Lung (tissue), 16 donors: ENCODE measurements around the gene RGS19. TPM values are rescaled to one million over a fixed set of nuclear protein-coding genes. Genes with fewer than 3 reads are reported as not detected.
"Not testable (repeated sequence)": the region's sequence is repeated elsewhere in the genome, so short reads cannot be mapped to it uniquely, and the experiment has no call there.

ENCODE experiments used
- ATAC-seq: fragments of 200-7000 bp; cut with Tn5 transposase; one replicate; pipeline ENCODE4 v1.9.1; 2020; ENCODE audit warnings: moderate number of reproducible peaks; ENCODE audit not compliant: insufficient read depth, low FRiP score
- DNase-seq, 3 donors: peaks; one replicate each; pipeline ENCODE4 v3.0.0-alpha.2; 2013 to 2017
- H3K27ac ChIP-seq, 2 donors: one replicate each; pipeline ENCODE4 v1.5.1; 2013; ENCODE audit warnings: mild to moderate bottlenecking in 2 of 2, moderate library complexity in 2 of 2, control low read depth in 1 of 2, inconsistent platforms in 1 of 2, low read depth in 1 of 2, low read length in 1 of 2
- H3K27me3 ChIP-seq, 3 donors: one replicate each; pipeline ENCODE4 v1.5.1; 2013; ENCODE audit warnings: low read length in 2 of 3; ENCODE audit not compliant: control insufficient read depth in 3 of 3, insufficient read depth in 3 of 3
- H3K36me3 ChIP-seq, 4 donors: one replicate each; pipeline ENCODE4 v1.5.1; 2013; ENCODE audit warnings: low read length in 4 of 4, mild to moderate bottlenecking in 1 of 4, moderate library complexity in 1 of 4; ENCODE audit not compliant: control insufficient read depth in 4 of 4, insufficient read depth in 4 of 4
- H3K4me1 ChIP-seq, 5 donors: one replicate each; pipeline ENCODE4 v1.5.1; 2013; ENCODE audit warnings: low read length in 5 of 5, mild to moderate bottlenecking in 2 of 5, moderate library complexity in 1 of 5; ENCODE audit not compliant: control insufficient read depth in 5 of 5, insufficient read depth in 5 of 5
- H3K4me3 ChIP-seq: one replicate; pipeline ENCODE4 v1.5.1; 2013; ENCODE audit warnings: mild to moderate bottlenecking, control low read depth, moderate library complexity
- H3K9ac ChIP-seq, 2 donors: one replicate each; pipeline ENCODE4 v1.5.1; 2013; ENCODE audit warnings: low read length in 2 of 2, control low read depth in 1 of 2; ENCODE audit not compliant: insufficient read depth in 1 of 2
- H3K9me3 ChIP-seq, 4 donors: one replicate each; pipeline ENCODE4 v1.5.1; 2013; ENCODE audit warnings: low read length in 3 of 4, mild to moderate bottlenecking in 1 of 4, moderate library complexity in 1 of 4; ENCODE audit not compliant: control insufficient read depth in 4 of 4, insufficient read depth in 3 of 4
- CTCF ChIP-seq: IDR thresholded peaks from 2 replicates; pipeline ENCODE4 v1.5.1; 2012; ENCODE audit warnings: mild to moderate bottlenecking; ENCODE audit errors: control extremely low read depth, extremely low read depth
- WGBS, 2 donors: extraction: QIAGEN DNeasy Blood & Tissue Kit; methylation state at CpG; one replicate each; pipeline ENCODE4 v1.1.7; 2013; 5-methylcytosine and 5-hydroxymethylcytosine counted together
- long read RNA-seq, 5 donors: transcript quantifications; one replicate each; lab custom pipeline, GENCODE V29; 2026
- polyA plus RNA-seq, 2 donors: library from polyadenylated mRNA; stranded (reverse); fragments of 200-250 nt; gene quantifications; one replicate each; pipeline ENCODE4 v1.2.1, GENCODE V29; 2013
- total RNA-seq, 2 donors: library from RNA; depleted of rRNA in 1 of 2; stranded (reverse); fragments of >200 nt in 1 of 2; gene quantifications; one replicate each; pipeline ENCODE4 v1.2.1, GENCODE V29; 2014 to 2021
- donor health status: control.
- donor health status: control.
- donor health status: Bipolar disorder and iron deficiency.
- donor health status: healthy.
- donor health status: DM: yes; HTN: yes; CAD: no.

The RGS19 gene
- 10 to 100 TPM; 15.1 to 50.7 TPM for total RNA-seq
- polyA plus RNA-seq = 10 to 100 TPM; 19.5 to 99.0 TPM
- long read RNA-seq, donor 1, partial matches to known transcripts = 0 of 3 reads
- long read RNA-seq, donor 1, other reads (novel, unspliced or antisense) = 0 of 3 reads
- long read RNA-seq, donor 2, partial matches to known transcripts = 0 of 4 reads
- long read RNA-seq, donor 2, other reads (novel, unspliced or antisense) = 0 of 4 reads
- long read RNA-seq, donor 3, partial matches to known transcripts = 0 of 2 reads
- long read RNA-seq, donor 3, other reads (novel, unspliced or antisense) = 0 of 2 reads
- long read RNA-seq, donor 4, partial matches to known transcripts = 0 of 3 reads
- long read RNA-seq, donor 4, other reads (novel, unspliced or antisense) = 0 of 3 reads
- long read RNA-seq, donor 5, partial matches to known transcripts = 0 of 3 reads
- long read RNA-seq, donor 5, other reads (novel, unspliced or antisense) = 0 of 3 reads

GRCh38 chr20:64079273-64080012 is at the start of gene RGS19:
RGS19 (minus strand) TSS chr20:64079518; CDS start chr20:64076886, 2,632 bp downstream.
- peaks cover 0 to 49% (median 18%) of the 10 kb centered on the region in 5 donors for H3K4me1 ChIP-seq
- peak; percentile 80 to 91 (median 80) for DNase-seq
- 0% methylated on average over 40 to 72 of the region's 73 CpGs for WGBS, 2 donors

DNA sequence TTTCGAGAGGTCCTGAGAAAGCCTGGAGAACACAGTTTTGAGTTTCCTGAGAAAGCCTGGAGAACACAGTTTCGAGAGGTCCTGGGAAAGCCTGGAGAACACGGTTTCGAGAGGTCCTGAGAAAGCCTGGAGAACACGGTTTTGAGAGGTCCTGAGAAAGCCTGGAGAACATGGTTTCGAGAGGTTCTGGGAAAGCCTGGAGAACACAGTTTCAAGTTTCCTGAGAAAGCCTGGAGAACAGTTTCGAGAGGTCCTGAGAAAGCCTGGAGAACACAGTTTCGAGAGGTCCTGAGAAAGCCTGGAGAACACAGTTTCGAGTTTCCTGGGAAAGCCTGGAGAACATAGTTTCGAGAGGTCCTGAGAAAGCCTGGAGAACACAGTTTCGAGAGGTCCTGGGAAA is 44.2 kb upstream of the RGS19 start:
- not testable (repeated sequence) for H3K9ac ChIP-seq, DNase-seq, H3K27me3 ChIP-seq, H3K36me3 ChIP-seq, H3K4me3 ChIP-seq, H3K27ac ChIP-seq, ATAC-seq, H3K4me1 ChIP-seq, H3K9me3 ChIP-seq
- 75 to 90% methylated on average over 11 of the region's 11 CpGs for WGBS, 2 donors

More at GRCh38 chr20:64079273-64080012, at the start of gene RGS19:
- H3K36me3 ChIP-seq = peaks cover 0 to 14% (median 0%) of the 10 kb centered on the region in 4 donors
- H3K9me3 ChIP-seq = no peaks in the 10 kb centered on the region
- TF ChIP-seq CTCF = no peak
- ATAC-seq = peak; percentile 56
- peak within 1 kb of the TSS; percentile 13 to 63 for H3K9ac ChIP-seq
- peak within 1 kb of the TSS; percentile 24 to 86 for H3K27ac ChIP-seq
- H3K27me3 ChIP-seq = peaks cover 0 to 13% (median 2%) of the 10 kb centered on the region in 3 donors
- peak within 1 kb of the TSS; percentile 66 for H3K4me3 ChIP-seq

DNA sequence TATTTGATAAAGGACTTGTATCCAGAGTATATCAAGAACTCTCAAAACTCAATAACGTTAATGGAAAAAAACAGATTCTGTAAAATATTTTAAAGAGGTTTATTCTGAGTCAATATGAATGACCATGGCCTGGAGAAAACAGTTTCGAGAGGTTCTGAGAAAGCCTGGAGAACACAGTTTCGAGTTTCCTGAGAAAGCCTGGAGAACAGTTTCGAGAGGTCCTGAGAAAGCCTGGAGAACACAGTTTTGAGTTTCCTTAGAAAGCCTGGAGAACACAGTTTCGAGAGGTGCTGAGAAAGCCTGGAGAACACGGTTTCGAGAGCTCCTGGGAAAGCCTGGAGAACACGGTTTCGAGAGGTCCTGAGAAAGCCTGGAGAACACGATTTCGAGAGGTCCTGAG is 43.6 kb upstream of the RGS19 start:
- not testable (repeated sequence) for ATAC-seq, H3K27ac ChIP-seq, H3K4me1 ChIP-seq, DNase-seq, H3K4me3 ChIP-seq, H3K27me3 ChIP-seq, H3K36me3 ChIP-seq, H3K9me3 ChIP-seq, H3K9ac ChIP-seq
- WGBS, 2 donors = 63 to 78% methylated on average over 11 of the region's 11 CpGs

DNA sequence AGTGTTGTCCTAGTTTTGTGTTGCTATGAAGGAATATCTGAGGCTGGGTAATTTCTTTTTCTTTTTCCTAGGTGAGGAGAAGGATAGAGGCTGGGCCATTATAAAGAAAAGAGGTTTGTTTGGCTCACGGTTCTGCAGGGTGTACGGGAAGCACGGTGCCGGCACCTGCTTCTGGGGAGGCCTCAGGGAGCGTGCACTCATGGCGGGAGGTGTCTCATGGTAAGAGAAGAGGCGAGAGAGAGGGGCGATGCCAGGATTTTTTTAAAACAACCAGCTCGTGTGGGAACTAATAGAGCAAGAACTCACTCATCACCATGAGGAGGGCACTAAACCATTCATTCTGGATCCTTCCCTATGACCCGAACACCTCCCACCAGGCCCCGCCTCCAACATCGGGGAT is 42.3 kb upstream of the RGS19 start:
- Histone ChIP-seq H3K9ac (no peak overlapping the region), H3K36me3 (no peaks in the 10 kb centered on the region), H3K4me1 (peaks cover 0 to 5% (median 0%) of the 10 kb centered on the region in 5 donors), H3K9me3 (no peaks in the 10 kb centered on the region), H3K27ac (no peak overlapping the region), H3K27me3 (no peaks in the 10 kb centered on the region), H3K4me3 (no peak overlapping the region)
- 87 to 93% methylated on average over 12 of the region's 12 CpGs for WGBS, 2 donors
- DNase-seq = no peak
- ATAC-seq = no peak
- TF ChIP-seq CTCF = no peak
